ENCODE data around the gene ANXA4. TPM values are rescaled to one million over a fixed set of nuclear protein-coding genes. Genes with fewer than 3 reads are reported as not detected.
A peak's percentile ranks its signal among the peaks of the same experiment; 100 is the strongest.
"Not testable (repeated sequence)": the region's sequence is repeated elsewhere in the genome, so short reads cannot be mapped to it uniquely, and the experiment has no call there.

Gene ANXA4
- total RNA-seq, 4 donors from 2014 or later: 33.3 to 125 (median 99.4) TPM

- no peak for DNase-seq
- H3K27ac ChIP-seq: peak overlapping the region; percentile 72 to 80 (median 76)
- H3K27me3 ChIP-seq: no peaks in the 10 kb centered on the region
- peak overlapping the region in 3 of 4 donors; percentile 24 to 40 (median 24) for H3K4me3 ChIP-seq
- H3K9me3 ChIP-seq: no peaks in the 10 kb centered on the region
- in situ Hi-C loops (cut with MboI; ENCODE audit: low pct_ligation_motif_present in 1 of 4, low pct_unique_long_range_greater_than_20kb in 1 of 4, low sequenced_read_pairs in 3 of 4): no loop called here
- intact Hi-C loops (cut with DNase I; ENCODE audit: low total_unique reads): no loop called here
- H3K4me1 ChIP-seq: peaks cover 15 to 32% (median 24%) of the 10 kb centered on the region in 4 donors
- WGBS, 2 donors (ENCODE audit: low coverage in 1 of 2): 17 to 22% methylated on average over 4 of the region's 4 CpGs
- no peak for TF ChIP-seq POLR2A (IDR thresholded peaks at IDR 0.05)
- TF ChIP-seq CTCF (IDR thresholded peaks at IDR 0.05): no peak
- no peak for TF ChIP-seq POLR2AphosphoS5 (IDR thresholded peaks at IDR 0.05)
- no peak for TF ChIP-seq EP300 (IDR thresholded peaks at IDR 0.05; ENCODE audit: low read depth)
- H3K36me3 ChIP-seq: no peaks in the 10 kb centered on the region
Observed at GRCh38 chr2:69798909-69799526, 57.1 kb downstream of the ANXA4 start.

GRCh38 chr2:69801745-69802290 is 59.9 kb downstream of the ANXA4 start:
- 96 to 100% methylated on average over 1 of the region's 1 CpG for WGBS, 2 donors (ENCODE audit: low coverage in 1 of 2)
- TF ChIP-seq EP300 (IDR thresholded peaks at IDR 0.05; ENCODE audit: low read depth): no peak
- no peak for TF ChIP-seq POLR2AphosphoS5 (IDR thresholded peaks at IDR 0.05)
- TF ChIP-seq POLR2A (IDR thresholded peaks at IDR 0.05): no peak
- TF ChIP-seq CTCF (IDR thresholded peaks at IDR 0.05): no peak
- no peak overlapping the region for H3K27ac ChIP-seq
- H3K27me3 ChIP-seq: no peaks in the 10 kb centered on the region
- H3K4me1 ChIP-seq: peaks cover 15 to 31% (median 24%) of the 10 kb centered on the region in 4 donors
- no peak for DNase-seq
- in situ Hi-C loops (cut with MboI; ENCODE audit: low pct_ligation_motif_present in 1 of 4, low pct_unique_long_range_greater_than_20kb in 1 of 4, low sequenced_read_pairs in 3 of 4): loop anchor here (25.0 kb wide), 1 partner anchor 240 kb away; no protein-coding TSS in a partner anchor
- H3K4me3 ChIP-seq: no peak overlapping the region
- peaks cover 0 to 17% (median 8%) of the 10 kb centered on the region in 4 donors for H3K36me3 ChIP-seq
- H3K9me3 ChIP-seq: no peaks in the 10 kb centered on the region
- intact Hi-C loops (cut with DNase I; ENCODE audit: low total_unique reads): no loop called here

- in situ Hi-C loops (cut with MboI; ENCODE audit: low pct_ligation_motif_present in 1 of 4, low pct_unique_long_range_greater_than_20kb in 1 of 4, low sequenced_read_pairs in 3 of 4): loop anchor here (25.0 kb wide), 1 partner anchor 241 kb away; no protein-coding TSS in a partner anchor
- H3K27me3 ChIP-seq; H3K4me3 ChIP-seq; H3K27ac ChIP-seq; DNase-seq; intact Hi-C loops (cut with DNase I; ENCODE audit: low total_unique reads); H3K9me3 ChIP-seq: not testable (repeated sequence)
- peaks cover 12 to 21% (median 17%) of the 10 kb centered on the region in 4 donors for H3K4me1 ChIP-seq
- peaks cover 0 to 28% (median 12%) of the 10 kb centered on the region in 4 donors for H3K36me3 ChIP-seq
- WGBS, 2 donors (ENCODE audit: low coverage in 1 of 2): 73 to 93% methylated on average over 2 to 4 of the region's 4 CpGs
Observed at GRCh38 chr2:69802781-69803367, 60.9 kb downstream of the ANXA4 start.

GRCh38 chr2:69804416-69804815 is 62.5 kb downstream of the ANXA4 start:
- H3K27ac ChIP-seq: no peak overlapping the region
- intact Hi-C loops (cut with DNase I; ENCODE audit: low total_unique reads) (no loop called here), in situ Hi-C loops (cut with MboI; ENCODE audit: low pct_ligation_motif_present in 1 of 4, low pct_unique_long_range_greater_than_20kb in 1 of 4, low sequenced_read_pairs in 3 of 4) (loop anchor here (25.0 kb wide), 1 partner anchor 242 kb away; no protein-coding TSS in a partner anchor)
- H3K9me3 ChIP-seq: no peaks in the 10 kb centered on the region
- peaks cover 0 to 5% (median 2%) of the 10 kb centered on the region in 4 donors for H3K4me1 ChIP-seq
- H3K27me3 ChIP-seq: no peaks in the 10 kb centered on the region
- H3K4me3 ChIP-seq: no peak overlapping the region
- H3K36me3 ChIP-seq: peaks cover 0 to 34% (median 12%) of the 10 kb centered on the region in 4 donors
- no peak for DNase-seq
- no peak for TF ChIP-seq CTCF (IDR thresholded peaks at IDR 0.05)
- TF ChIP-seq POLR2A (IDR thresholded peaks at IDR 0.05): no peak
- no peak for TF ChIP-seq POLR2AphosphoS5 (IDR thresholded peaks at IDR 0.05)
- no peak for TF ChIP-seq EP300 (IDR thresholded peaks at IDR 0.05; ENCODE audit: low read depth)
- whole genome bisulfite sequencing, 2 donors (ENCODE audit: low coverage in 1 of 2): 73 to 89% methylated on average over 8 to 11 of the region's 11 CpGs
